ENCODE results near the gene CAMK1D. TPM values are rescaled to one million over a fixed set of nuclear protein-coding genes. Genes with fewer than 3 reads are reported as not detected.

The CAMK1D gene
- total and polyA plus RNA-seq, 2 of the 4 experiments (the other 2 are of a cell fraction) = 5.0 to 5.3 TPM

DNA sequence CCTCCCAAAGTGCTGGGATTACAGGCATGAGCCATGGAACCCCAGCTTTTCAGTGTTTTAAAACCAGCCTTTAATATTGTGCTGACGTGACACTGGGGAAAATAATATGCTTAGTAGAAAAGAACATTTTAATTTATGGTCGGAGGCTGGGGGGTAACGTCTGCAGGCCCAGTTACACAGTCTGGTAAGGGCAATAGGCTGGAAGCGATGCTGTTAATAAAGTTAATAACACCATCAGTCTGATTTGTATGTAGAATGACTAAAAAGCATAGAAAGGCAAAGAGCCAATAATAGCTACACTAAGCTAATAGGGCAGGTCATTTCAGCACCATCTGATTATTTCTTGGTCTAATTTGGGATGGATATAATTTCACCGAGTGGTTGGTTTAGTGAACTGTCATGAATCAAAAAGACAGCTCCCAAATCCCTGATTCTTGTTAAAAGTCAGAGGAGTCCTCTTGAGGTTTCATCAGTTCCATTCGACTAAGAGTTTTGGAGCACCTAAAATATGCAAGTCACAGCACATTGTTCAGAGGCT is 192.9 kb downstream of the CAMK1D start:
- H2AK5ac ChIP-seq (ENCODE audit: low read depth, low read length) = no peak overlapping the region
- no peak overlapping the region for H2BK5ac ChIP-seq (ENCODE audit: low read depth, low read length, poor library complexity, severe bottlenecking)
- ChIA-PET POLR2A (ENCODE audit: unreplicated experiment) (no interaction called here), CTCF (no interaction called here)
- no peak overlapping the region for H3K9ac ChIP-seq (ENCODE audit: low read depth, low read length)
- H3K18ac ChIP-seq (ENCODE audit: low read depth, low read length) = no peak overlapping the region
- H3K56ac ChIP-seq (ENCODE audit: extremely low read depth, insufficient read depth, low read length) = no peak overlapping the region
- H2BK20ac ChIP-seq (ENCODE audit: low read depth, low read length) = no peak overlapping the region
- no TSS peak for BruUV-seq (replicated peaks)
- no peak overlapping the region for H3K27ac ChIP-seq (ENCODE audit: insufficient read depth, low read length)
- no peak overlapping the region for H3K4ac ChIP-seq (ENCODE audit: low read depth, low read length)
- peaks cover 2% of the 10 kb centered on the region; the same call in 1 of the 2 replicates for H3K9me3 ChIP-seq (ENCODE audit: control insufficient read depth, insufficient read depth, low read length)
- no peak overlapping the region for H4K8ac ChIP-seq (ENCODE audit: low read depth in 2 of 2, low read length in 2 of 2)
- H3K4me2 ChIP-seq (ENCODE audit: low read depth, low read length) = no peak overlapping the region
- in situ Hi-C loops (cut with MboI; ENCODE audit: low sequenced_read_pairs) (no loop called here), dilution Hi-C loops (cut with HindIII; ENCODE audit: low sequenced_read_pairs, unreplicated experiment) (no loop called here), intact Hi-C loops (cut with micrococcal nuclease) (no loop called here)
- no peak overlapping the region for H4K5ac ChIP-seq (ENCODE audit: low read depth, low read length)
- no peak overlapping the region for H2AK9ac ChIP-seq (replicated peaks; ENCODE audit: low read depth, low read length, poor library complexity)
- no peaks in the 10 kb centered on the region for H3K4me1 ChIP-seq (ENCODE audit: control insufficient read depth, insufficient read depth, low read length)
- H3K23ac ChIP-seq (ENCODE audit: low read depth, low read length) = no peak overlapping the region
- no peak overlapping the region for H3K4me3 ChIP-seq (ENCODE audit: insufficient read depth, low read depth, low read length)
- no peaks in the 10 kb centered on the region for H3K79me1 ChIP-seq (ENCODE audit: low read depth in 1 of 2, low read length in 2 of 2)
- no peaks in the 10 kb centered on the region for H3K36me3 ChIP-seq (ENCODE audit: control insufficient read depth, insufficient read depth, low read length)
- TF ChIP-seq RFX5 (IDR thresholded peaks at IDR 0.05; ENCODE audit: low read depth, low read length) = no peak
- TF ChIP-seq CHD1 (IDR thresholded peaks at IDR 0.05; ENCODE audit: low read depth, low read length) = no peak
- no peak for TF ChIP-seq MXI1 (IDR thresholded peaks at IDR 0.05; ENCODE audit: borderline replicate concordance, low read depth, low read length)
- TF ChIP-seq MAFK (IDR thresholded peaks at IDR 0.05; ENCODE audit: low read depth, low read length) = no peak
- TF ChIP-seq, protein P1, sequence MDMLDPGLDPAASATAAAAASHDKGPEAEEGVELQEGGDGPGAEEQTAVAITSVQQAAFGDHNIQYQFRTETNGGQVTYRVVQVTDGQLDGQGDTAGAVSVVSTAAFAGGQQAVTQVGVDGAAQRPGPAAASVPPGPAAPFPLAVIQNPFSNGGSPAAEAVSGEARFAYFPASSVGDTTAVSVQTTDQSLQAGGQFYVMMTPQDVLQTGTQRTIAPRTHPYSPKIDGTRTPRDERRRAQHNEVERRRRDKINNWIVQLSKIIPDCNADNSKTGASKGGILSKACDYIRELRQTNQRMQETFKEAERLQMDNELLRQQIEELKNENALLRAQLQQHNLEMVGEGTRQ (IDR thresholded peaks at IDR 0.05; ENCODE audit: low read depth, low read length) = no peak
- TF ChIP-seq BHLHE40 (IDR thresholded peaks at IDR 0.05; ENCODE audit: low read depth, low read length) = no peak
- TF ChIP-seq SMC3 (IDR thresholded peaks at IDR 0.05; ENCODE audit: low read depth, low read length) = no peak
- TF ChIP-seq NFE2L2 (IDR thresholded peaks at IDR 0.05; ENCODE audit: low read depth, low read length) = no peak
- no peak for TF ChIP-seq RCOR1 (IDR thresholded peaks at IDR 0.05; ENCODE audit: insufficient replicate concordance, low read length)
- TF ChIP-seq, protein P2, sequence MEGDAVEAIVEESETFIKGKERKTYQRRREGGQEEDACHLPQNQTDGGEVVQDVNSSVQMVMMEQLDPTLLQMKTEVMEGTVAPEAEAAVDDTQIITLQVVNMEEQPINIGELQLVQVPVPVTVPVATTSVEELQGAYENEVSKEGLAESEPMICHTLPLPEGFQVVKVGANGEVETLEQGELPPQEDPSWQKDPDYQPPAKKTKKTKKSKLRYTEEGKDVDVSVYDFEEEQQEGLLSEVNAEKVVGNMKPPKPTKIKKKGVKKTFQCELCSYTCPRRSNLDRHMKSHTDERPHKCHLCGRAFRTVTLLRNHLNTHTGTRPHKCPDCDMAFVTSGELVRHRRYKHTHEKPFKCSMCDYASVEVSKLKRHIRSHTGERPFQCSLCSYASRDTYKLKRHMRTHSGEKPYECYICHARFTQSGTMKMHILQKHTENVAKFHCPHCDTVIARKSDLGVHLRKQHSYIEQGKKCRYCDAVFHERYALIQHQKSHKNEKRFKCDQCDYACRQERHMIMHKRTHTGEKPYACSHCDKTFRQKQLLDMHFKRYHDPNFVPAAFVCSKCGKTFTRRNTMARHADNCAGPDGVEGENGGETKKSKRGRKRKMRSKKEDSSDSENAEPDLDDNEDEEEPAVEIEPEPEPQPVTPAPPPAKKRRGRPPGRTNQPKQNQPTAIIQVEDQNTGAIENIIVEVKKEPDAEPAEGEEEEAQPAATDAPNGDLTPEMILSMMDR (conservative IDR thresholded peaks at IDR 0.05; ENCODE audit: low read depth, low read length) = no peak
- TF ChIP-seq RAD21 (IDR thresholded peaks at IDR 0.05; ENCODE audit: low read length) = no peak
- no peak for TF ChIP-seq CEBPB (IDR thresholded peaks at IDR 0.05; ENCODE audit: low read depth, low read length)
- TF ChIP-seq POLR2A (IDR thresholded peaks at IDR 0.05; ENCODE audit: low read depth, low read length) = no peak
- no peak for TF ChIP-seq MAZ (IDR thresholded peaks at IDR 0.05; ENCODE audit: borderline replicate concordance, low read depth, low read length)
- H2BK15ac ChIP-seq (ENCODE audit: low read depth, low read length) = no peak overlapping the region
- no peaks in the 10 kb centered on the region for H3K9me1 ChIP-seq (ENCODE audit: insufficient read depth, low read length)
- ATAC-seq (ENCODE audit: low read depth) (no peak), DNase-seq (no peak)
- H2AFZ ChIP-seq (replicated peaks; ENCODE audit: low read length, poor library complexity) = no peak overlapping the region
- no peaks in the 10 kb centered on the region for H3K27me3 ChIP-seq (ENCODE audit: control insufficient read depth, insufficient read depth, low read length)
- 80% methylated on average over 2 of the region's 6 CpGs; no CpG with 5 or more reads in 1 of the 2 experiments for WGBS, 2 experiments (ENCODE audit: extremely low coverage in 2 of 2, insufficient read length in 1 of 2)
- H4K91ac ChIP-seq (ENCODE audit: insufficient read depth, low read depth, low read length) = no peak overlapping the region
- H2BK120ac ChIP-seq (ENCODE audit: low read depth, low read length) = no peak overlapping the region
- H3K14ac ChIP-seq (replicated peaks; ENCODE audit: low read depth, low read length) = no peak overlapping the region
- no peaks in the 10 kb centered on the region for H4K20me1 ChIP-seq (ENCODE audit: insufficient read depth, low read length)

All from IMR-90 (cell line).